ENCODE data around the gene CDSN. TPM values are rescaled to one million over a fixed set of nuclear protein-coding genes. Genes with fewer than 3 reads are reported as not detected.

The CDSN gene
- total RNA-seq, 1 experiment from 2014 or later: 0.12 TPM

DNA sequence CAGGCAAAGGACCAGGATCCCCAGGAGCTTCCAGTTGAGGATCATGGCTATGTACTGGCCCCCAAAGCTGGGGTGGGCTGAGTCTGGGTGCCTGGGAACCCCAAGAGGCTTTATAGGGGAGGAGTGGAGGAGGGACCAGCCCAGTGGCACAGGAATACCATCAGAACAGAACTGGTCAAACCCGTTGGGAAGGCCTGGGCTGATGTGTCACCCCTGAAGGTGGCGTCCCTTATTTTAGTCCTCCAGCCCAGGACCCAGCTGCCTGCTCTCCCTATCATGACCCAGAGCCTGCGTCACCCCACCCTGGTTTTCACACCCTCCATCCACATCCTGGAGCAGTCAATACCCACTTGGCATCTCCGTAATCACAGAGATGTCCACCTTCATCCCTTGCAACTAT is 18.7 kb upstream of the CDSN start, which contains the start of gene PSORS1C2:
PSORS1C2 (minus strand) TSS at position 85 of the 400 bp plus-strand sequence; CDS start at position 45, 40 bp downstream.
- Histone ChIP-seq H3K4me2 (ENCODE audit: low read length) (peak within 1 kb of the TSS; percentile 69), H2AFZ (ENCODE audit: low read depth, low read length, poor library complexity, severe bottlenecking) (no peak within 1 kb of the TSS), H3K36me3 (ENCODE audit: control insufficient read depth in 1 of 2, insufficient read depth in 2 of 2, low read length in 2 of 2) (no peaks in the 10 kb centered on the region), H3K4me3 (replicated peaks in 1 of 2; ENCODE audit: low read depth in 1 of 2, low read length in 2 of 2) (no peak within 1 kb of the TSS), H3K79me2 (ENCODE audit: insufficient read depth, low read length) (no peaks in the 10 kb centered on the region), H4K20me1 (ENCODE audit: insufficient read depth) (no peaks in the 10 kb centered on the region), H3K9ac (ENCODE audit: low read length) (no peak within 1 kb of the TSS), H3K9me3 (ENCODE audit: control insufficient read depth in 1 of 2, insufficient read depth in 1 of 2, low read depth in 1 of 2, low read length in 2 of 2) (no peaks in the 10 kb centered on the region), H3K27ac (ENCODE audit: low read depth, low read length) (peak within 1 kb of the TSS; percentile 7; the same call in 1 of the 2 replicates), H3K4me1 (ENCODE audit: control insufficient read depth in 1 of 2, insufficient read depth in 2 of 2, low read length in 2 of 2) (peaks cover 4 to 13% of the 10 kb centered on the region in 2 experiments; a peak in 3 of 4 replicates), H3K27me3 (ENCODE audit: insufficient read depth, low read length) (no peaks in the 10 kb centered on the region), H3K9me2 (ENCODE audit: insufficient read depth) (no peaks in the 10 kb centered on the region)
- ChIA-PET RAD21 (ENCODE audit: low non-redundant PET in 1 of 2, low total read pairs in 2 of 2, uncharacterized antibody in 2 of 2, unreplicated experiment in 2 of 2) (no interaction called here), POLR2A (interaction anchor here (0.7 kb wide), 1 partner anchor 155 kb away, joined by 3 read pairs; the partner anchor contains the start of gene MUC21), CTCF (interaction anchor here (0.7 to 1.0 kb wide), 5 partner anchors 8 to 228 kb away, joined by 3 to 5 read pairs (median 4); partner anchors contain the start of gene PSORS1C1)
- TF ChIP-seq POLR2AphosphoS5 (IDR thresholded peaks at IDR 0.05; ENCODE audit: low read depth, low read length) (0 out of 2 replicates have a peak, but pooled peaks have one; percentile 25), YY1 (IDR thresholded peaks at IDR 0.05; ENCODE audit: extremely low read depth, insufficient replicate concordance, low read depth, low read length) (no peak), JUND (IDR thresholded peaks at IDR 0.05) (no peak)
- TF ChIP-seq, protein P1, sequence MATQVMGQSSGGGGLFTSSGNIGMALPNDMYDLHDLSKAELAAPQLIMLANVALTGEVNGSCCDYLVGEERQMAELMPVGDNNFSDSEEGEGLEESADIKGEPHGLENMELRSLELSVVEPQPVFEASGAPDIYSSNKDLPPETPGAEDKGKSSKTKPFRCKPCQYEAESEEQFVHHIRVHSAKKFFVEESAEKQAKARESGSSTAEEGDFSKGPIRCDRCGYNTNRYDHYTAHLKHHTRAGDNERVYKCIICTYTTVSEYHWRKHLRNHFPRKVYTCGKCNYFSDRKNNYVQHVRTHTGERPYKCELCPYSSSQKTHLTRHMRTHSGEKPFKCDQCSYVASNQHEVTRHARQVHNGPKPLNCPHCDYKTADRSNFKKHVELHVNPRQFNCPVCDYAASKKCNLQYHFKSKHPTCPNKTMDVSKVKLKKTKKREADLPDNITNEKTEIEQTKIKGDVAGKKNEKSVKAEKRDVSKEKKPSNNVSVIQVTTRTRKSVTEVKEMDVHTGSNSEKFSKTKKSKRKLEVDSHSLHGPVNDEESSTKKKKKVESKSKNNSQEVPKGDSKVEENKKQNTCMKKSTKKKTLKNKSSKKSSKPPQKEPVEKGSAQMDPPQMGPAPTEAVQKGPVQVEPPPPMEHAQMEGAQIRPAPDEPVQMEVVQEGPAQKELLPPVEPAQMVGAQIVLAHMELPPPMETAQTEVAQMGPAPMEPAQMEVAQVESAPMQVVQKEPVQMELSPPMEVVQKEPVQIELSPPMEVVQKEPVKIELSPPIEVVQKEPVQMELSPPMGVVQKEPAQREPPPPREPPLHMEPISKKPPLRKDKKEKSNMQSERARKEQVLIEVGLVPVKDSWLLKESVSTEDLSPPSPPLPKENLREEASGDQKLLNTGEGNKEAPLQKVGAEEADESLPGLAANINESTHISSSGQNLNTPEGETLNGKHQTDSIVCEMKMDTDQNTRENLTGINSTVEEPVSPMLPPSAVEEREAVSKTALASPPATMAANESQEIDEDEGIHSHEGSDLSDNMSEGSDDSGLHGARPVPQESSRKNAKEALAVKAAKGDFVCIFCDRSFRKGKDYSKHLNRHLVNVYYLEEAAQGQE (IDR thresholded peaks at IDR 0.05; ENCODE audit: low read depth): no peak
- no peak for ATAC-seq
- no TSS peak for BruUV-seq (replicated peaks)
- intact Hi-C loops (cut with micrococcal nuclease): no loop called here
- no peak for DNase-seq (ENCODE audit: low read depth, low spot score)

DNA sequence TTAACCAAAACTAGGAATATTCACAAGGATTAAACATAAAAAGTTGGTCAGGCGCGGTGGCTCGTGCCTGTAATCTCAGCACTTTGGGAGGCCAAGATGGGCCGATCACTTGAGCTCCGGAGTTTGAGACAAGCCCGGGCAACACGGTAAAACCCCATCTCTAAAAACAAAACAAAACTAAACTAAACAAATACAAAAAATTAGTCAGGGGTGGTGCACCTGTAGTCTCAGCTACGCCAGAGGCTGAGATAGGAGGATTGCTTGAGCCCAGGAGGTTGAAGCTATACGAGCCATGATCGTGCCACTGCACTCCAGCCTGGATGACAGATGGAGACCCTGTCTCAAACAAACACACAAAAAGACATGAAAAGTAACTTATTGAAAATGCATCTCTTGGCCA is 15.5 kb upstream of the CDSN start:
- no peak for DNase-seq (ENCODE audit: low read depth, low spot score)
- no peak for TF ChIP-seq EGR1 (IDR thresholded peaks at IDR 0.05; ENCODE audit: low read depth)
- RAD21 ChIA-PET (ENCODE audit: low non-redundant PET in 1 of 2, low total read pairs in 2 of 2, uncharacterized antibody in 2 of 2, unreplicated experiment in 2 of 2): no interaction called here
- Histone ChIP-seq H3K4me3 (replicated peaks in 1 of 2; ENCODE audit: low read depth in 1 of 2, low read length in 2 of 2) (no peak overlapping the region), H3K79me2 (ENCODE audit: insufficient read depth, low read length) (no peaks in the 10 kb centered on the region), H4K20me1 (ENCODE audit: insufficient read depth) (no peaks in the 10 kb centered on the region), H3K27ac (ENCODE audit: low read depth, low read length) (no peak overlapping the region), H3K4me1 (ENCODE audit: control insufficient read depth in 1 of 2, insufficient read depth in 2 of 2, low read length in 2 of 2) (peaks cover 4 to 13% of the 10 kb centered on the region in 2 experiments; a peak in 3 of 4 replicates), H3K36me3 (ENCODE audit: control insufficient read depth in 1 of 2, insufficient read depth in 2 of 2, low read length in 2 of 2) (no peaks in the 10 kb centered on the region), H2AFZ (ENCODE audit: low read depth, low read length, poor library complexity, severe bottlenecking) (no peak overlapping the region), H3K9me3 (ENCODE audit: control insufficient read depth in 1 of 2, insufficient read depth in 1 of 2, low read depth in 1 of 2, low read length in 2 of 2) (no peaks in the 10 kb centered on the region), H3K9ac (ENCODE audit: low read length) (no peak overlapping the region), H3K27me3 (ENCODE audit: insufficient read depth, low read length) (no peaks in the 10 kb centered on the region), H3K4me2 (ENCODE audit: low read length) (no peak overlapping the region), H3K9me2 (ENCODE audit: insufficient read depth) (no peaks in the 10 kb centered on the region)
- ATAC-seq: no peak
- POLR2A ChIA-PET: no interaction called here
- no TSS peak for BruUV-seq (replicated peaks)
- intact Hi-C loops (cut with micrococcal nuclease): no loop called here
- CTCF ChIA-PET: interaction anchor here (1.0 kb wide), 1 partner anchor 61 kb away, joined by 3 read pairs; no protein-coding TSS in a partner anchor
